Stimulated activated effector memory CD8-positive, alpha-beta T cell treated with anti-CD3 and anti-CD28 coated beads, Interleukin-12 subunit alpha, Interleukin-12 subunit beta, amount 100 ng/mL, for 72 hours (primary cell): ENCODE data around the gene ARHGEF39.

Experiments used
- ATAC-seq: fragments of 150-1000 bp; cut with Tn5 transposase; 2 replicates; pipeline ENCODE4 v1.10.0; 2021
- DNase-seq, 2 donors: peaks; one replicate each; pipeline ENCODE4 v3.0.0; 2021 to 2022; ENCODE audit warnings: low spot score in 2 of 2
- H3K27ac Mint-ChIP-seq: one replicate; pipeline ENCODE4 v1.8.0; 2022; ENCODE audit warnings: mild to moderate bottlenecking, mixed read lengths
- H3K36me3 Mint-ChIP-seq: one replicate; pipeline ENCODE4 v1.8.0; 2022; ENCODE audit warnings: mild to moderate bottlenecking, mixed read lengths
- H3K4me1 Mint-ChIP-seq: one replicate; pipeline ENCODE4 v1.8.0; 2022; ENCODE audit warnings: mixed read lengths
- H3K4me3 Mint-ChIP-seq: one replicate; pipeline ENCODE4 v1.8.0; 2022; ENCODE audit warnings: mild to moderate bottlenecking, mixed read lengths
- H3K9me3 Mint-ChIP-seq: one replicate; pipeline ENCODE4 v1.8.0; 2022; ENCODE audit warnings: mixed read lengths

The ARHGEF39 gene

DNA sequence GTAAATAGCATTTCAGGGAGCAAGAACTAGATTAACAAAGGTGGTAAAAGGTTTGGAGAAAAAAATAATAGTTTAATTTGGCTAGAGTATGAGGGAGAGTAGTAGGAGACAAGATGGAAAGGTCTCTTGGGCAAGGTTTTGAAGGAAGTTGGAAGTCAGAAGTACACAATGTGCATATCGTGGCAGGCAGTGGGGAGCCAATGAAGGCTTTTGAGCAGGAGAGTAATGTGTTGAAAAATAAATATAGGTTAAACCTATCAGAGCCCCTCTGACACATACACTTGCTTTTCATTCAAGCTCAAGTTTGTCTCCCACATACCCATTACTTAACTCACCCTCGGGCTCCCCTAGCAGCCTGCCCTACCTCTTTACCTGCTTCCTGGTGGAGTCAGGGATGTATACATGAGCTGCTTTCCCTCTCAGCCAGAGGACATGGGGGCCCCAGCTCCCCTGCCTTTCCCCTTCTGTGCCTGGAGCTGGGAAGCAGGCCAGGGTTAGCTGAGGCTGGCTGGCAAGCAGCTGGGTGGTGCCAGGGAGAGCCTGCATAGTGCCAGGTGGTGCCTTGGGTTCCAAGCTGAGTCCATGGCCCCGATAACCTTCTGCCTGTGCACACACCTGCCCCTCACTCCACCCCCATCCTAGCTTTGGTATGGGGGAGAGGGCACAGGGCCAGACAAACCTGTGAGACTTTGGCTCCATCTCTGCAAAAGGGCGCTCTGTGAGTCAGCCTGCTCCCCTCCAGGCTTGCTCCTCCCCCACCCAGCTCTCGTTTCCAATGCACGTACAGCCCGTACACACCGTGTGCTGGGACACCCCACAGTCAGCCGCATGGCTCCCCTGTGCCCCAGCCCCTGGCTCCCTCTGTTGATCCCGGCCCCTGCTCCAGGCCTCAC is 8.4 kb upstream of the ARHGEF39 start, which contains the start of gene CA9:
TSS of gene CA9 (plus strand) at position 797 of the 893 bp plus-strand sequence. CDS start at position 829, 32 bp downstream.
- peaks cover 5% of the 10 kb centered on the region for H3K36me3 Mint-ChIP-seq
- ATAC-seq (peak; percentile 29), DNase-seq (no peak)
- peaks cover 16% of the 10 kb centered on the region for H3K4me1 Mint-ChIP-seq
- H3K9me3 Mint-ChIP-seq: no peaks in the 10 kb centered on the region
- peak within 1 kb of the TSS; percentile 3 for H3K27ac Mint-ChIP-seq
- peak within 1 kb of the TSS; percentile 40 for H3K4me3 Mint-ChIP-seq

- Mint-ChIP-seq H3K4me3 (no peak overlapping the region), H3K27ac (no peak overlapping the region), H3K4me1 (peaks cover 14% of the 10 kb centered on the region), H3K36me3 (peaks cover 2% of the 10 kb centered on the region), H3K9me3 (no peaks in the 10 kb centered on the region)
- DNase-seq: no peak
- no peak for ATAC-seq
These were observed 4.5 kb upstream of the ARHGEF39 start for GRCh38 chr9:35669331-35670145.

DNA sequence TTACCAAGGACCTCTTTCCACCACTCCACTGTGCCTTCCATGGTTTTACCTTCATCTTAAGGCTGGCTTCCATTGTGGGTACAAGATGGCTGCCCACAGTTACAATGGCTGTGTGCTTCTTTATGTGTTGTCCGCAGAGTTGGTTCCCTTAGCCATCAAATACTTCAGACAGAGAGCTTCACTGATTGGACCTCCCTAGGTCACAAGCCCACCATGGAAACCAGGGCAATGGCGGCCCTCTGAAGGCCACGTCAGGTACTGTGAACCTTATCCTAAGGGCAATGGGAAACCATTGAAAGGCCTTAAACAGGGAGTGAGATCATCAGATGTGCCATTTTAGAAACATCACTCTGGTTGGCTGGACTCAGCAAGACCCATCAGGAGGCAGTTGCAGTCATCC is 2.9 kb upstream of the ARHGEF39 start:
- ATAC-seq: no peak
- no peak overlapping the region for H3K27ac Mint-ChIP-seq
- peaks cover 8% of the 10 kb centered on the region for H3K36me3 Mint-ChIP-seq
- peaks cover 23% of the 10 kb centered on the region for H3K4me1 Mint-ChIP-seq
- no peak overlapping the region for H3K4me3 Mint-ChIP-seq
- no peak for DNase-seq
- no peaks in the 10 kb centered on the region for H3K9me3 Mint-ChIP-seq

DNA sequence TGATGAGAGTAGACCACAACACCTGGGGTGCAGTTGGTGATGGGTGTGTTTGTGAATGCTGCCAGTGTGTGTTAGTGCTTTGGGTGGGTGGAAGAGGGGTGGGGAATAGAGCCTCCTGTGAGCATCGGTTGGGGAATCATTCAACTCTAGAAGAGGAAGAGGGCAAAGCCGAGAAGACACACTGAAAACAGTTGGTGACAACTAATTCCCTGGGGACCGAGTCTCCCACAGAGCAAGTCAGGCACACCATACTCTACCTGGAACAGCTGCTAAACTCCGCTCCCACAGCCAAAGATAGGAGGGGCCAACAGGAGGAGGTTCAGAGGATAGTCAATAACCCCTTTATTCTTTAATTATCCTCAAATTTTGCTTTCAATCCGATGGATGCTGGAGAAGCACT is 1.6 kb upstream of the ARHGEF39 start:
- Mint-ChIP-seq H3K9me3 (no peaks in the 10 kb centered on the region), H3K36me3 (peaks cover 20% of the 10 kb centered on the region), H3K4me1 (peaks cover 37% of the 10 kb centered on the region), H3K27ac (no peak overlapping the region), H3K4me3 (no peak overlapping the region)
- DNase-seq: no peak
- no peak for ATAC-seq

GRCh38 chr9:35666045-35666444 is 1.1 kb upstream of the ARHGEF39 start:
- Mint-ChIP-seq H3K4me1 (peaks cover 39% of the 10 kb centered on the region), H3K36me3 (peaks cover 25% of the 10 kb centered on the region), H3K9me3 (no peaks in the 10 kb centered on the region), H3K27ac (no peak overlapping the region), H3K4me3 (peak overlapping the region; percentile 89)
- ATAC-seq (no peak), DNase-seq (no peak)

DNA sequence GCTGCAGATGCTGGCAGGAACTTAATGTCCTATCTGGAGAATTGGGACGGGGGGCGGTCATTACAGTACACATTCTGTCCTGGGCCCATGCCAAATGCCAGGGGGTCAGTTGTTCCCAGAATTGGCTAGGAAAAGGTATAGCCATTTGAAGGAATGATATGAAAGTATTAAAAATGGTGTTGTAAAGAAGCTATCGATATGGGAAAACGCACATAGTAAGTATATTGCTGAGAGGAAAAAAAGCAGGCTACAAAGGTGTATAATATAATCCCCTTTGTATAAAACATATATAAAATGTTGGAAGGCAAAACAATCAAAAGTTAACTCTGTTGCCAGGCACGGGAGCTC is 450 bp upstream of the ARHGEF39 start:
- peaks cover 45% of the 10 kb centered on the region for H3K4me1 Mint-ChIP-seq

DNA sequence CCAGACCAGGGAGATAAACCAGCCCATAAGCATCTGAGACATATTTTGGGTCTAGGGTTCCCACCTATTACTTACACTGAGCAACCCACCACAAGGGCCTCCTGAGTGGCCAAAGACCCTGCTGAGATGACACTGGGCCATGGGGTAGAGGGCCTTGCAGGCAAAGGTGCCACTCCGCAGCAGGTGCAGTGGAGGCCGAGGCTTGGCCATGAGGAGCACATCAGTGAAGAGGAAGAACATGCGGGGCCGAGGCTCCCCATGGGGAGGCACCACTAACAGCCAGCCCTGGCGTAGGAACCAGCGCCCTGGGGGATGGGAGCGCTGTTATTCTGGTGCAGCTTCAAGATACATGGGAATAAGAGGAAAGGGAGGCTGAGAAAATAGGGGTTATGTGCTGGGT is 2.6 kb downstream of the ARHGEF39 start:
- Mint-ChIP-seq H3K36me3 (peaks cover 61% of the 10 kb centered on the region), H3K4me3 (peak overlapping the region; percentile 89), H3K9me3 (no peaks in the 10 kb centered on the region), H3K27ac (peak overlapping the region; percentile 100), H3K4me1 (peaks cover 70% of the 10 kb centered on the region)
- DNase-seq (no peak), ATAC-seq (no peak)

More for the DNA sequence above, 450 bp upstream of the ARHGEF39 start:
- DNase-seq: no peak
- H3K27ac Mint-ChIP-seq: peak overlapping the region; percentile 100
- no peak for ATAC-seq
- no peaks in the 10 kb centered on the region for H3K9me3 Mint-ChIP-seq
- peaks cover 31% of the 10 kb centered on the region for H3K36me3 Mint-ChIP-seq
- peak overlapping the region; percentile 89 for H3K4me3 Mint-ChIP-seq

DNA sequence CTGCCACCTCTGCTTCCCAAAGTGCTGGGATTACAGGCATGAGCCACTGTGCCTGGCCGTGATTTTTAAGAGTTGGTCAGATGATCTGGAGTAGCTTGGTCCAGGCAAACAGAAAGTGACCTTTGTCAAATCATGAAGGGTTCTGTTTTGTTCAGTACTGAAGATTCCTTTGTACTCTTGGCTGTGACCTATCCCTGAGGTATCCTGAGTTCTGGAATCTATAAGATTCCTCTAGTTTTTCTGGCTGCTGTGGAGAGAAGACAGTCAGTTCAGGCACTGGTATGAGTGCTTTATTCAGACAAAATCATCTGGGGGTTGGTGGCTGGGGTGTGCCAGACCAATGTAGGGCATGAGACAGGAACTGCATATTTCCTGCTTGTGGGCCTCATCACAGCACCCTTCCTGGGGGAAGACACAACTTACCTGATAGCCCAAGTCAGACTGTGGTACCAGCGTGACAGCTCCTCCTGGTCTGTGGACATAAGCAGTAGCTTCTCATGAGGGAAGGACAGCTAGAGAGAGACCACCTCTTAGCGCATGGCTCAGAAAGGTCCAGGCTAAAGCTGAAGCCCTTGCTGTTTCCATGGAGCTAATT is 3.1 kb downstream of the ARHGEF39 start:
- H3K9me3 Mint-ChIP-seq: no peaks in the 10 kb centered on the region
- DNase-seq: no peak
- peak overlapping the region; percentile 89 for H3K4me3 Mint-ChIP-seq

GRCh38 chr9:35660966-35661415 is 4.0 kb downstream of the ARHGEF39 start:
- Mint-ChIP-seq H3K36me3 (peaks cover 76% of the 10 kb centered on the region), H3K4me3 (peak overlapping the region; percentile 89), H3K4me1 (peaks cover 84% of the 10 kb centered on the region), H3K27ac (peak overlapping the region; percentile 100), H3K9me3 (no peaks in the 10 kb centered on the region)
- ATAC-seq (no peak), DNase-seq (no peak)

More for the DNA sequence above, 3.1 kb downstream of the ARHGEF39 start:
- peak overlapping the region; percentile 100 for H3K27ac Mint-ChIP-seq
- H3K36me3 Mint-ChIP-seq: peaks cover 67% of the 10 kb centered on the region
- no peak for ATAC-seq
- H3K4me1 Mint-ChIP-seq: peaks cover 76% of the 10 kb centered on the region

- H3K27ac Mint-ChIP-seq: peak overlapping the region; percentile 100
- H3K4me3 Mint-ChIP-seq: peak overlapping the region; percentile 89
- DNase-seq (no peak), ATAC-seq (no peak)
- H3K36me3 Mint-ChIP-seq: peaks cover 80% of the 10 kb centered on the region
- no peaks in the 10 kb centered on the region for H3K9me3 Mint-ChIP-seq
- H3K4me1 Mint-ChIP-seq: peaks cover 77% of the 10 kb centered on the region
These were observed 5.7 kb downstream of the ARHGEF39 start for GRCh38 chr9:35659340-35659739.

DNA sequence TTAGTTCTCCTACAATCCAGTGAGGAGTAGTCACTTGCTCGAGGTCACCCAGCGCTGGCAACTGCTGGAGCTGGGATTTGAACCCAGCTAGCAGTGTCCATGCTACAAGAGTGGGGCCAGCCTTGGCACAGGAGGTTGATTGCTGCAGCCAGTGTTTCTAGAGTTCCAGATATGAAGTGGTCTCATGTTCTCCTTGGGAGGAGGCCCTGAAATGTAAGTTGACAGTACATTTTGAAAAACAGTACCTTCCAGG is 6.1 kb downstream of the ARHGEF39 start:
- H3K4me1 Mint-ChIP-seq: peaks cover 73% of the 10 kb centered on the region
- H3K4me3 Mint-ChIP-seq: peak overlapping the region; percentile 89
- no peaks in the 10 kb centered on the region for H3K9me3 Mint-ChIP-seq
- peaks cover 76% of the 10 kb centered on the region for H3K36me3 Mint-ChIP-seq
- no peak for DNase-seq
- no peak for ATAC-seq
- H3K27ac Mint-ChIP-seq: peak overlapping the region; percentile 100

DNA sequence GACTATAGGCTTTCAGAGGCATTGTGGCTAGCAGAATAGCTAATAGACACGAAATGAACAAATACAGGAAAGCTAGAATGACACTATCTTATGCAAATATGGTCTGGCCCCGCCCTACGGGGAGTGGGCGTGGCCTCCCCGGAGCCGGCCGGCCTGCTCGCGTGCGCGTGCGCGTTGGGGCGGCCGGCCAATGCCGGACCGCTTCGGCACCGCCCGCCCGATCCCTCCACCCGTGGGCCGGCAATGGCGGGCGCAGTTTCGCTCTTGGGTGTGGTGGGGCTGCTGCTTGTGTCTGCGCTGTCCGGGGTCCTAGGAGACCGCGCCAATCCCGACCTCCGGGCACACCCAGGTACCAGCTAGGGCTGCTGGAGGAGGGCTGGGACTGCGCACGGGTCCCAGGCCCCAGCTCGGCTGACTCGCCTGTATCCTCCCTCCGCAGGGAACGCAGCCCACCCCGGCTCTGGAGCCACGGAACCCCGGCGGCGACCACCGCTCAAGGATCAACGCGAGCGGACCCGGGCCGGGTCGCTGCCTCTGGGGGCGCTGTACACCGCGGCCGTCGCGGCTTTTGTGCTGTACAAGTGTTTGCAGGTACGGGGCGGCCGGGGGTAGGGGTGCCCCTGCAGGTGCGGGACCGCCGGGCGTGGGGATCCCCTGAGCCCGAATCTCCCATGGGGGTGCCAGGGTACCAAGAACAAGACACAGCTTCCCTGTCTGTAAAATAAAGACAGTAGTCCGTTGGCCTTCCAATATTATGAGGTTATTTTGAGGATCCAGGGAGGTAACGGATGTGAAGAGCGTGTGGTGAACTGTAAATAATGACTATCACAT is 6.6 kb downstream of the ARHGEF39 start, which contains the start of gene CCDC107:
TSS of gene CCDC107 (plus strand) at position 156 of the 831 bp plus-strand sequence. CDS start at position 244, 88 bp downstream.
- peaks cover 69% of the 10 kb centered on the region for H3K4me1 Mint-ChIP-seq
- ATAC-seq: peak; percentile 74

DNA sequence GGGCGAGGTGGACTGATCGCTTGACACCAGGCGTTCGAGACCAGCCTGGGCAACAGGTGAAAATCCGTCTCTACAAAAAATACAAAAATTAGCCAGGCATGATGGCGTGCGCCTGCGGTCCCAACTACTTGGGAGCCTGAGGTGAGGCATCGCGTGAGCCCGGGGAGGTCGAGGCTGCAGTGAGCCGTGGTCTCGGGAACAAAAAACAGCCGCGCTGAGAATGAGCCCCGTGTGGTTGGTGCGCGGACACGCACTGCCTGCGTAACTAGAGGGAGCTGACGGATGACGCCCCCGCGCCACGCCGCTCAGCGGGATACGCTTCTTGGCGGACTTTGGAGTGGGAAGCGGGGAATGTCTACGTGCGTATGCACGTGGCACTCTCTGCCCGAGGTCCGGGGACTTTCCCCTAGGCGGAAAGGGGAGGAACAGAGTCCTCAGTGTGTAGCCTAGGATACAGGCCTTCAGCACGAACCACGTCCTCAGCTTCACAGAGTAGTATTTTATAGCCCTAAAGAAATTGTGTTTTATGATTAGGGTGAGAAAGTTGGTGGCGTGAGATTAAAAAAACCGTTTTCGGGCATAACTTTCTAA is 7.4 kb downstream of the ARHGEF39 start, which contains the start of gene RMRP:
TSS of gene RMRP (minus strand) at position 474 of the 591 bp plus-strand sequence.
- Mint-ChIP-seq H3K27ac (peak within 1 kb of the TSS; percentile 100), H3K36me3 (peaks cover 70% of the 10 kb centered on the region), H3K4me1 (peaks cover 62% of the 10 kb centered on the region), H3K9me3 (no peaks in the 10 kb centered on the region), H3K4me3 (peak within 1 kb of the TSS; percentile 89)
- DNase-seq (peak; percentile 74 to 95), ATAC-seq (peak; percentile 94)

More for the DNA sequence above, 6.6 kb downstream of the ARHGEF39 start, which contains the start of gene CCDC107:
- Mint-ChIP-seq H3K36me3 (peaks cover 71% of the 10 kb centered on the region), H3K4me3 (peak within 1 kb of the TSS; percentile 89), H3K27ac (peak within 1 kb of the TSS; percentile 100), H3K9me3 (no peaks in the 10 kb centered on the region)
- DNase-seq: peak; percentile 88 to 93
